ENCODE data around the gene NDUFC1. TPM values are rescaled to one million over a fixed set of nuclear protein-coding genes. Genes with fewer than 3 reads are reported as not detected.
A peak's percentile ranks its signal among the peaks of the same experiment; 100 is the strongest.

The NDUFC1 gene
- total and polyA plus RNA-seq, 9 of the 15 experiments (the other 6 are each of a cell fraction or from before 2014, with no cell fraction given) = 58.9 to 378 (median 120) TPM

DNA sequence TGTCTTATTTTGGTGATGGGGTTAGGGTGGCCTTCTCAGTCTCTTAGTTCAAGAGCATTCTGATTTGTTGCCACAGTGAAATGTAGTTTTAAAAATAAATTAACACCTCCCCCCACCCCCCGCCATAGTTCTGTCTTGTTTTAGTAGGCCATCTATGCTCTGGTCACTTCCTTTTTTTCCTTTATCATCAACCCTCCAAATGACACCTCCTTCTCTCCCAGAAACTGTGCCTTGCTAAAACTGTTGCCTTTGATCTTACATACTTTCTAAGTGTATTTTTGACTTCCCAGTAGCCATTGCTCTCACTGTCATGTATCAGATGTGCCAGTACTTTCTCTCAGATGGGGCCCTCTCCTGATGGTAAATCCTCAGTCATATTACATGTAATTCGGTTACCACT lies 14.5 kb upstream of the NDUFC1 start:
- H3K4me1 ChIP-seq (replicated peaks in 1 of 2; ENCODE audit: control insufficient read depth in 2 of 2, insufficient read depth in 2 of 2, low read length in 2 of 2) = peaks cover 11 to 12% of the 10 kb centered on the region in 2 experiments; a peak in 4 of 5 replicates
- ATAC-seq (peak; percentile 65), DNase-seq (ENCODE audit: extremely low read depth in 1 of 4, low spot score in 3 of 4) (peak in 2 of 4 experiments; percentile 21 to 52), FAIRE-seq (peak; percentile 57)
- H3K36me3 ChIP-seq (ENCODE audit: control insufficient read depth, insufficient read depth, low read length) = peaks cover 35% of the 10 kb centered on the region
- no TSS peak for BruUV-seq (replicated peaks)
- peak overlapping the region; percentile 55; the same call in 1 of the 3 replicates for H3K27ac ChIP-seq (ENCODE audit: extremely low read depth, low read depth, low read length)
- intact Hi-C loops (cut with micrococcal nuclease) = no loop called here
- no peaks in the 10 kb centered on the region for H3K27me3 ChIP-seq (ENCODE audit: control insufficient read depth in 2 of 2, insufficient read depth in 2 of 2, low read length in 2 of 2)
- H3K9me3 ChIP-seq (replicated peaks; ENCODE audit: control insufficient read depth, insufficient read depth, low read depth, low read length) = peaks cover 3% of the 10 kb centered on the region; the same call in 1 of the 2 replicates
- H3K79me2 ChIP-seq (ENCODE audit: control insufficient read depth, insufficient read depth, low read length) = peaks cover 100% of the 10 kb centered on the region
- peak overlapping the region; percentile 33 for H3K4me2 ChIP-seq (ENCODE audit: insufficient read depth, low read length)
- H3K9me1 ChIP-seq (ENCODE audit: control insufficient read depth, insufficient read depth, low read length) = no peaks in the 10 kb centered on the region
- POLR2A ChIA-PET = no interaction called here
- H2AFZ ChIP-seq (ENCODE audit: low read depth, low read length) = no peak overlapping the region
- H3K9ac ChIP-seq (ENCODE audit: insufficient read depth in 1 of 2, low read depth in 2 of 2, low read length in 2 of 2) = no peak overlapping the region
- in situ Hi-C loops (cut with MboI) = no loop called here
- CTCF ChIA-PET (ENCODE audit: low intra/inter-chr PET ratio) = no interaction called here
- no peak overlapping the region for H3K4me3 ChIP-seq
- no peaks in the 10 kb centered on the region; the same call in 1 of the 2 replicates for H4K20me1 ChIP-seq (replicated peaks; ENCODE audit: control insufficient read depth, insufficient read depth, low read length)
- 24% methylated on average over 2 of the region's 2 CpGs for WGBS (ENCODE audit: insufficient coverage, low coverage, missing lambda C conversion rate)
- TF ChIP-seq SMARCE1 (IDR thresholded peaks at IDR 0.05) = peak; percentile 39; the same call in 1 of the 2 replicates
- TF ChIP-seq TRIM24 (IDR thresholded peaks at IDR 0.05) = 0 out of 4 replicates have a peak, but pooled peaks of 1 of the 2 experiments have one; percentile 19
- TF ChIP-seq EHMT2 (IDR thresholded peaks at IDR 0.05) = peak; percentile 41; the same call in 1 of the 2 replicates
- TF ChIP-seq TCF7 (IDR thresholded peaks at IDR 0.05; ENCODE audit: borderline replicate concordance) = 0 out of 2 replicates have a peak, but pooled peaks have one; percentile 75
- TF ChIP-seq, protein P1, sequence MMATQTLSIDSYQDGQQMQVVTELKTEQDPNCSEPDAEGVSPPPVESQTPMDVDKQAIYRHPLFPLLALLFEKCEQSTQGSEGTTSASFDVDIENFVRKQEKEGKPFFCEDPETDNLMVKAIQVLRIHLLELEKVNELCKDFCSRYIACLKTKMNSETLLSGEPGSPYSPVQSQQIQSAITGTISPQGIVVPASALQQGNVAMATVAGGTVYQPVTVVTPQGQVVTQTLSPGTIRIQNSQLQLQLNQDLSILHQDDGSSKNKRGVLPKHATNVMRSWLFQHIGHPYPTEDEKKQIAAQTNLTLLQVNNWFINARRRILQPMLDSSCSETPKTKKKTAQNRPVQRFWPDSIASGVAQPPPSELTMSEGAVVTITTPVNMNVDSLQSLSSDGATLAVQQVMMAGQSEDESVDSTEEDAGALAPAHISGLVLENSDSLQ (IDR thresholded peaks at IDR 0.05) = 0 out of 2 replicates have a peak, but pooled peaks have one; percentile 13
- no peak for TF ChIP-seq ZNF695 (CRISPR knock-in tag; IDR thresholded peaks at IDR 0.05)
- TF ChIP-seq, protein P2, sequence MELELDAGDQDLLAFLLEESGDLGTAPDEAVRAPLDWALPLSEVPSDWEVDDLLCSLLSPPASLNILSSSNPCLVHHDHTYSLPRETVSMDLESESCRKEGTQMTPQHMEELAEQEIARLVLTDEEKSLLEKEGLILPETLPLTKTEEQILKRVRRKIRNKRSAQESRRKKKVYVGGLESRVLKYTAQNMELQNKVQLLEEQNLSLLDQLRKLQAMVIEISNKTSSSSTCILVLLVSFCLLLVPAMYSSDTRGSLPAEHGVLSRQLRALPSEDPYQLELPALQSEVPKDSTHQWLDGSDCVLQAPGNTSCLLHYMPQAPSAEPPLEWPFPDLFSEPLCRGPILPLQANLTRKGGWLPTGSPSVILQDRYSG (tag; conservative IDR thresholded peaks at IDR 0.05; ENCODE audit: low read depth) = no peak
- TF ChIP-seq SPI1 (IDR thresholded peaks at IDR 0.05; ENCODE audit: borderline replicate concordance, low read depth, low read length) = peak; percentile 94
- peak; percentile 87 for TF ChIP-seq LEF1 (IDR thresholded peaks at IDR 0.05)
- TF ChIP-seq PHB2 (IDR thresholded peaks at IDR 0.05; ENCODE audit: low read depth) = no peak
- peak; percentile 38; the same call in 1 of the 2 replicates for TF ChIP-seq DPF2 (IDR thresholded peaks at IDR 0.05)
- TF ChIP-seq, protein P3, sequence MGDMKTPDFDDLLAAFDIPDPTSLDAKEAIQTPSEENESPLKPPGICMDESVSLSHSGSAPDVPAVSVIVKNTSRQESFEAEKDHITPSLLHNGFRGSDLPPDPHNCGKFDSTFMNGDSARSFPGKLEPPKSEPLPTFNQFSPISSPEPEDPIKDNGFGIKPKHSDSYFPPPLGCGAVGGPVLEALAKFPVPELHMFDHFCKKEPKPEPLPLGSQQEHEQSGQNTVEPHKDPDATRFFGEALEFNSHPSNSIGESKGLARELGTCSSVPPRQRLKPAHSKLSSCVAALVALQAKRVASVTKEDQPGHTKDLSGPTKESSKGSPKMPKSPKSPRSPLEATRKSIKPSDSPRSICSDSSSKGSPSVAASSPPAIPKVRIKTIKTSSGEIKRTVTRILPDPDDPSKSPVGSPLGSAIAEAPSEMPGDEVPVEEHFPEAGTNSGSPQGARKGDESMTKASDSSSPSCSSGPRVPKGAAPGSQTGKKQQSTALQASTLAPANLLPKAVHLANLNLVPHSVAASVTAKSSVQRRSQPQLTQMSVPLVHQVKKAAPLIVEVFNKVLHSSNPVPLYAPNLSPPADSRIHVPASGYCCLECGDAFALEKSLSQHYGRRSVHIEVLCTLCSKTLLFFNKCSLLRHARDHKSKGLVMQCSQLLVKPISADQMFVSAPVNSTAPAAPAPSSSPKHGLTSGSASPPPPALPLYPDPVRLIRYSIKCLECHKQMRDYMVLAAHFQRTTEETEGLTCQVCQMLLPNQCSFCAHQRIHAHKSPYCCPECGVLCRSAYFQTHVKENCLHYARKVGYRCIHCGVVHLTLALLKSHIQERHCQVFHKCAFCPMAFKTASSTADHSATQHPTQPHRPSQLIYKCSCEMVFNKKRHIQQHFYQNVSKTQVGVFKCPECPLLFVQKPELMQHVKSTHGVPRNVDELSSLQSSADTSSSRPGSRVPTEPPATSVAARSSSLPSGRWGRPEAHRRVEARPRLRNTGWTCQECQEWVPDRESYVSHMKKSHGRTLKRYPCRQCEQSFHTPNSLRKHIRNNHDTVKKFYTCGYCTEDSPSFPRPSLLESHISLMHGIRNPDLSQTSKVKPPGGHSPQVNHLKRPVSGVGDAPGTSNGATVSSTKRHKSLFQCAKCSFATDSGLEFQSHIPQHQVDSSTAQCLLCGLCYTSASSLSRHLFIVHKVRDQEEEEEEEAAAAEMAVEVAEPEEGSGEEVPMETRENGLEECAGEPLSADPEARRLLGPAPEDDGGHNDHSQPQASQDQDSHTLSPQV (IDR thresholded peaks at IDR 0.05) = 0 out of 2 replicates have a peak, but pooled peaks have one; percentile 21
- TF ChIP-seq, protein P4, sequence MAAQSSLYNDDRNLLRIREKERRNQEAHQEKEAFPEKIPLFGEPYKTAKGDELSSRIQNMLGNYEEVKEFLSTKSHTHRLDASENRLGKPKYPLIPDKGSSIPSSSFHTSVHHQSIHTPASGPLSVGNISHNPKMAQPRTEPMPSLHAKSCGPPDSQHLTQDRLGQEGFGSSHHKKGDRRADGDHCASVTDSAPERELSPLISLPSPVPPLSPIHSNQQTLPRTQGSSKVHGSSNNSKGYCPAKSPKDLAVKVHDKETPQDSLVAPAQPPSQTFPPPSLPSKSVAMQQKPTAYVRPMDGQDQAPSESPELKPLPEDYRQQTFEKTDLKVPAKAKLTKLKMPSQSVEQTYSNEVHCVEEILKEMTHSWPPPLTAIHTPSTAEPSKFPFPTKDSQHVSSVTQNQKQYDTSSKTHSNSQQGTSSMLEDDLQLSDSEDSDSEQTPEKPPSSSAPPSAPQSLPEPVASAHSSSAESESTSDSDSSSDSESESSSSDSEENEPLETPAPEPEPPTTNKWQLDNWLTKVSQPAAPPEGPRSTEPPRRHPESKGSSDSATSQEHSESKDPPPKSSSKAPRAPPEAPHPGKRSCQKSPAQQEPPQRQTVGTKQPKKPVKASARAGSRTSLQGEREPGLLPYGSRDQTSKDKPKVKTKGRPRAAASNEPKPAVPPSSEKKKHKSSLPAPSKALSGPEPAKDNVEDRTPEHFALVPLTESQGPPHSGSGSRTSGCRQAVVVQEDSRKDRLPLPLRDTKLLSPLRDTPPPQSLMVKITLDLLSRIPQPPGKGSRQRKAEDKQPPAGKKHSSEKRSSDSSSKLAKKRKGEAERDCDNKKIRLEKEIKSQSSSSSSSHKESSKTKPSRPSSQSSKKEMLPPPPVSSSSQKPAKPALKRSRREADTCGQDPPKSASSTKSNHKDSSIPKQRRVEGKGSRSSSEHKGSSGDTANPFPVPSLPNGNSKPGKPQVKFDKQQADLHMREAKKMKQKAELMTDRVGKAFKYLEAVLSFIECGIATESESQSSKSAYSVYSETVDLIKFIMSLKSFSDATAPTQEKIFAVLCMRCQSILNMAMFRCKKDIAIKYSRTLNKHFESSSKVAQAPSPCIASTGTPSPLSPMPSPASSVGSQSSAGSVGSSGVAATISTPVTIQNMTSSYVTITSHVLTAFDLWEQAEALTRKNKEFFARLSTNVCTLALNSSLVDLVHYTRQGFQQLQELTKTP (IDR thresholded peaks at IDR 0.05; ENCODE audit: low read depth in 1 of 2, partially characterized antibody in 2 of 2) = peak in 1 of 2 experiments; percentile 25

Measured in K562 (cell line).